ENCODE data around the gene SULT4A1. TPM values are rescaled to one million over a fixed set of nuclear protein-coding genes. Genes with fewer than 3 reads are reported as not detected.

The SULT4A1 gene, protein sequence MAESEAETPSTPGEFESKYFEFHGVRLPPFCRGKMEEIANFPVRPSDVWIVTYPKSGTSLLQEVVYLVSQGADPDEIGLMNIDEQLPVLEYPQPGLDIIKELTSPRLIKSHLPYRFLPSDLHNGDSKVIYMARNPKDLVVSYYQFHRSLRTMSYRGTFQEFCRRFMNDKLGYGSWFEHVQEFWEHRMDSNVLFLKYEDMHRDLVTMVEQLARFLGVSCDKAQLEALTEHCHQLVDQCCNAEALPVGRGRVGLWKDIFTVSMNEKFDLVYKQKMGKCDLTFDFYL
- total RNA-seq (2021) = 0.15 and 0.33 TPM in 2 replicates
- percentile 16 among the genes with signal in this experiment for Bru-seq, nascent RNA
- percentile 18 among the genes with signal in this experiment for BruChase-seq, experiment 1, labeled RNA remaining after a 2-hour chase
- BruChase-seq, experiment 2, labeled RNA remaining after a 6-hour chase = percentile 23 among the genes with signal in this experiment
- long read RNA-seq = 0 reads

DNA sequence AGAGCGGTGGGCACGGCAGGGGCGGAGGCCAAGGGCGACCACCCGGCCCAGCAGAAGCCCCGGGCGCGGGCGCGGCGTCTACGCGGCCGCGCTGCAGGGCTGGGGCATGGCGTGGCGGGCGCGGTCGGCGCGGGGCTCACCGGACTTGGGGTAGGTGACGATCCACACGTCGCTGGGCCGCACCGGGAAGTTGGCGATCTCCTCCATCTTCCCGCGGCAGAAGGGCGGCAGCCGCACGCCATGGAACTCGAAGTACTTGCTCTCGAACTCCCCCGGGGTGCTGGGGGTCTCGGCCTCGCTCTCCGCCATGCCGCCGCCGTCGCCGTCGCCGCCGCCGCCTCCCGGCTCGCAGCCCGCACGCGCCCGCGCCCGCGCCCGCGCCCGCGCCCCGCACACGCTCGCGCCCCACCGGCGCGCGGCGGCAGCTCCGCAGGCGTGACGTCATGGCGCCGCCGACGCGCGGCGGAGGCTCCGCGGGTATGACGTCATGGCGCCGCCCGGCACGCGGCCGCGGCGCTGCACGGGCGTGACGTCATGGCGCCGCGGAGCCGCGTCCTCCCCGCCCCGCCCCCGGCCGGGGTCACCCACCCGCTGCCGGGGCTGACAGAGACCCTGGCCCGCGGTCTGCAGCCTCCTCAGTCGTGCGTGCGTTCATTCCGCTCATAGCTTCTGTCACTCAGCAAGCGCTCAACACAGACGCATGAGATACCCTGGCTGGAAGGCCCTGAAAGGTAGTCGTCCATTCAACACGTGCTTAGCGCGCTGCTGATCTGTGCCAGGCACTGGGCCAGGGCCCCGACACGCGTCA, at the start of gene SULT4A1:
SULT4A1 (minus strand) TSS at position 440 of the 808 bp plus-strand sequence; CDS start at position 309, 131 bp downstream.
- Histone ChIP-seq H3K9me3 (ENCODE audit: low read depth, low read length, poor library complexity, severe bottlenecking) (no peaks in the 10 kb centered on the region), H3K4me3 (ENCODE audit: low read depth, low read length, poor library complexity, severe bottlenecking) (peak within 1 kb of the TSS; percentile 19), H3K27ac (ENCODE audit: low read depth, low read length, poor library complexity, severe bottlenecking) (no peak within 1 kb of the TSS), H3K4me1 (ENCODE audit: insufficient read depth, low read length, poor library complexity, severe bottlenecking) (no peaks in the 10 kb centered on the region), H3K36me3 (ENCODE audit: insufficient read depth, low read length, poor library complexity, severe bottlenecking) (no peaks in the 10 kb centered on the region), H3K27me3 (replicated peaks; ENCODE audit: insufficient read depth, low read depth, low read length, poor library complexity) (peaks cover 58% of the 10 kb centered on the region)
- ChIA-PET CTCF (interaction anchor here (0.6 to 0.7 kb wide), 2 partner anchors 22 to 685 kb away, joined by 3 to 11 read pairs; no protein-coding TSS in a partner anchor), POLR2A (ENCODE audit: low non-redundant PET) (no interaction called here)
- no TSS peak for BruUV-seq (replicated peaks)
- intact Hi-C loops (cut with micrococcal nuclease; ENCODE audit: unreplicated experiment) = no loop called here
- no peak for TF ChIP-seq EZH2 (IDR thresholded peaks at IDR 0.05; ENCODE audit: borderline replicate concordance, low read depth, low read length, poor library complexity, severe bottlenecking)
- TF ChIP-seq, protein P1, sequence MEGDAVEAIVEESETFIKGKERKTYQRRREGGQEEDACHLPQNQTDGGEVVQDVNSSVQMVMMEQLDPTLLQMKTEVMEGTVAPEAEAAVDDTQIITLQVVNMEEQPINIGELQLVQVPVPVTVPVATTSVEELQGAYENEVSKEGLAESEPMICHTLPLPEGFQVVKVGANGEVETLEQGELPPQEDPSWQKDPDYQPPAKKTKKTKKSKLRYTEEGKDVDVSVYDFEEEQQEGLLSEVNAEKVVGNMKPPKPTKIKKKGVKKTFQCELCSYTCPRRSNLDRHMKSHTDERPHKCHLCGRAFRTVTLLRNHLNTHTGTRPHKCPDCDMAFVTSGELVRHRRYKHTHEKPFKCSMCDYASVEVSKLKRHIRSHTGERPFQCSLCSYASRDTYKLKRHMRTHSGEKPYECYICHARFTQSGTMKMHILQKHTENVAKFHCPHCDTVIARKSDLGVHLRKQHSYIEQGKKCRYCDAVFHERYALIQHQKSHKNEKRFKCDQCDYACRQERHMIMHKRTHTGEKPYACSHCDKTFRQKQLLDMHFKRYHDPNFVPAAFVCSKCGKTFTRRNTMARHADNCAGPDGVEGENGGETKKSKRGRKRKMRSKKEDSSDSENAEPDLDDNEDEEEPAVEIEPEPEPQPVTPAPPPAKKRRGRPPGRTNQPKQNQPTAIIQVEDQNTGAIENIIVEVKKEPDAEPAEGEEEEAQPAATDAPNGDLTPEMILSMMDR (conservative IDR thresholded peaks at IDR 0.05; ENCODE audit: low read depth, low read length) = no peak
- peak; percentile 39 for DNase-seq (ENCODE audit: low spot score)

DNA sequence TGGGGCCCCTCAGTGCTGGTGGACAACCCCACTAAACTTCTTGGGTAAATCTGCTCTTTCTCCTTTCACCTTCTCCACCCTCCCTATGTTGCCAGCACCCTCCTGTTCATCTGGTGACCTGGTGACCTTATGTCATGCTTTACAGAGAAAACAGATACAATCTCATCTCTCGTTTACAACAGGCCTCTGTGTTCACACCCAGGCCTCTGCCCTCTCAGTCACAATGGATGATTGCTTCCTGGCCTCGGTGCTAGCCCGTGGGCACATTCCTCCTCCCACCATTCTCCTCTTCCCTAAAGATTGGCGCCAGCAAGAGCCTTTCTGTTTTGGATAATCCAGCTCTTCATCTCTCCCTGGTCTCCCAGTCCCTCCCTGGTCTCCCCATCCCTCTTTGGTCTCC, 49.0 kb upstream of the SULT4A1 start:
- TF ChIP-seq EZH2 (IDR thresholded peaks at IDR 0.05; ENCODE audit: borderline replicate concordance, low read depth, low read length, poor library complexity, severe bottlenecking) = no peak
- TF ChIP-seq, protein P1 (conservative IDR thresholded peaks at IDR 0.05; ENCODE audit: low read depth, low read length) = no peak
- DNase-seq (ENCODE audit: low spot score) = no peak
- BruUV-seq (replicated peaks) = no TSS peak
- H3K4me3 ChIP-seq (ENCODE audit: low read depth, low read length, poor library complexity, severe bottlenecking) = no peak overlapping the region
- H3K36me3 ChIP-seq (ENCODE audit: insufficient read depth, low read length, poor library complexity, severe bottlenecking) = no peaks in the 10 kb centered on the region
- POLR2A ChIA-PET (ENCODE audit: low non-redundant PET) = no interaction called here
- no peak overlapping the region for H3K27ac ChIP-seq (ENCODE audit: low read depth, low read length, poor library complexity, severe bottlenecking)
- H3K27me3 ChIP-seq (replicated peaks; ENCODE audit: insufficient read depth, low read depth, low read length, poor library complexity) = peaks cover 18% of the 10 kb centered on the region
- intact Hi-C loops (cut with micrococcal nuclease; ENCODE audit: unreplicated experiment) = no loop called here
- H3K9me3 ChIP-seq (ENCODE audit: low read depth, low read length, poor library complexity, severe bottlenecking) = no peaks in the 10 kb centered on the region
- CTCF ChIA-PET = no interaction called here
- no peaks in the 10 kb centered on the region for H3K4me1 ChIP-seq (ENCODE audit: insufficient read depth, low read length, poor library complexity, severe bottlenecking)

DNA sequence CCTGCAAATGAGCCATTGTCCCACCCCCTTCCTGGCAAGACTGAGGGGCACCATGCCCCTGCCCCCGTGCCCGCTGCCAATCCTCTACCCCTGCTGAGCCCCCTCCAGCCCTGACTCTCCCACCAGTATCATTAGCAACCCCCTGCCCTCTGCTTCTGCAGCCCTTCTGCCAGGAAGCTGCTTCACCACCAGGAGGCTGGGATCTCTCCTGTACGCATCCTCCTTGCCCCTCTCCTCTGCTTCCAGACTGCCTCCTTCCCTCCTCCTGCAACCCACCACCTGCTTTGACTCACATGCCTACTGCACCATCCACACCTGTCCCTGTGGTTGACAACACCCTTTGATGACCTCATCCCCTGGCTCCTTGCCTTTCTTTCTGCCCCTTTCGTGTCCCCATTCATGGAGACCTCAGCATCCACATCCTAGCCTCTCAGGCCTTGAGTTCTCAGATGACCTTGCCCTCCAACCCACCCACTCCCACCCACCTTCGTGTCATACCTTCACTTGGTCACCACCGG, 47.9 kb upstream of the SULT4A1 start:
- Histone ChIP-seq H3K27ac (ENCODE audit: low read depth, low read length, poor library complexity, severe bottlenecking) (no peak overlapping the region), H3K4me3 (ENCODE audit: low read depth, low read length, poor library complexity, severe bottlenecking) (no peak overlapping the region), H3K27me3 (replicated peaks; ENCODE audit: insufficient read depth, low read depth, low read length, poor library complexity) (peaks cover 18% of the 10 kb centered on the region), H3K4me1 (ENCODE audit: insufficient read depth, low read length, poor library complexity, severe bottlenecking) (no peaks in the 10 kb centered on the region), H3K9me3 (ENCODE audit: low read depth, low read length, poor library complexity, severe bottlenecking) (no peaks in the 10 kb centered on the region), H3K36me3 (ENCODE audit: insufficient read depth, low read length, poor library complexity, severe bottlenecking) (no peaks in the 10 kb centered on the region)
- CTCF ChIA-PET = no interaction called here
- intact Hi-C loops (cut with micrococcal nuclease; ENCODE audit: unreplicated experiment) = no loop called here
- POLR2A ChIA-PET (ENCODE audit: low non-redundant PET) = no interaction called here
- DNase-seq (ENCODE audit: low spot score) = no peak
- TF ChIP-seq, protein P1 (conservative IDR thresholded peaks at IDR 0.05; ENCODE audit: low read depth, low read length) = no peak
- no peak for TF ChIP-seq EZH2 (IDR thresholded peaks at IDR 0.05; ENCODE audit: borderline replicate concordance, low read depth, low read length, poor library complexity, severe bottlenecking)
- no TSS peak for BruUV-seq (replicated peaks)
